HCT116 (cell line): Measurements from ENCODE around the gene HCN3. TPM values are rescaled to one million over a fixed set of nuclear protein-coding genes. Genes with fewer than 3 reads are reported as not detected.

Source experiments
- CBX3 ChIP-seq: IDR thresholded peaks from 2 replicates; pipeline ENCODE4 v1.6.1; 2012; ENCODE audit warnings: low read depth
- POLR2A ChIP-seq: IDR thresholded peaks from 2 replicates; pipeline ENCODE4 v1.7.0; 2011; ENCODE audit warnings: borderline replicate concordance; ENCODE audit not compliant: insufficient read depth, insufficient read length; ENCODE audit errors: extremely low read depth
- RAD21 ChIP-seq: IDR thresholded peaks from 2 replicates; pipeline ENCODE4 v1.6.1; 2012; ENCODE audit warnings: low read depth, mild to moderate bottlenecking
- YY1 ChIP-seq: IDR thresholded peaks from 2 replicates; pipeline ENCODE4 v1.6.1; 2011; ENCODE audit warnings: low read length, low read depth, moderate library complexity, mild to moderate bottlenecking; ENCODE audit not compliant: insufficient replicate concordance; ENCODE audit errors: extremely low read depth
- total RNA-seq: library from RNA; stranded (reverse); gene quantifications from one replicate; pipeline ENCODE4 v1.2.1, GENCODE V29; 2021; ENCODE audit not compliant: unreplicated experiment
- TF ChIP-seq, protein P1 (sequence below): IDR thresholded peaks from 2 replicates; pipeline ENCODE4 v1.6.1; 2011; ENCODE audit warnings: mild to moderate bottlenecking, low read length, moderate library complexity; ENCODE audit not compliant: insufficient replicate concordance; ENCODE audit errors: extremely low read depth
- TF ChIP-seq, protein P2 (sequence below): IDR thresholded peaks from 2 replicates; pipeline ENCODE4 v1.6.1; 2012; ENCODE audit warnings: low read depth
- TF ChIP-seq, protein P3 (sequence below): IDR thresholded peaks from 2 replicates; pipeline ENCODE4 v1.6.1; 2012

Gene HCN3
- total RNA-seq, 1 experiment from 2014 or later = 8.5 TPM

DNA sequence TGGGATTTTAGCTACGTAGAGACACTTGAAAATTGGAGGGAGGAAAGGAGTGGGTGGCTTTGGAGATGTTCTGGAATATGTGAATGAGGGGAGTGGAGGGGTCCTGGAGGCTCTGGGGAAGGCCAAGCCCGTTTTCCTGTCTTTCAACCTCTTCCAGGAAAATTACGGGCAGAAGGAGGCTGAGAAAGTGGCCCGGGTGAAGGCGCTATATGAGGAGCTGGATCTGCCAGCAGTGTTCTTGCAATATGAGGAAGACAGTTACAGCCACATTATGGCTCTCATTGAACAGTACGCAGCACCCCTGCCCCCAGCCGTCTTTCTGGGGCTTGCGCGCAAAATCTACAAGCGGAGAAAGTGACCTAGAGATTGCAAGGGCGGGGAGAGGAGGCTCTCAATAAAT lies 43.0 kb downstream of the HCN3 start (continued):
- TF ChIP-seq, protein P1, sequence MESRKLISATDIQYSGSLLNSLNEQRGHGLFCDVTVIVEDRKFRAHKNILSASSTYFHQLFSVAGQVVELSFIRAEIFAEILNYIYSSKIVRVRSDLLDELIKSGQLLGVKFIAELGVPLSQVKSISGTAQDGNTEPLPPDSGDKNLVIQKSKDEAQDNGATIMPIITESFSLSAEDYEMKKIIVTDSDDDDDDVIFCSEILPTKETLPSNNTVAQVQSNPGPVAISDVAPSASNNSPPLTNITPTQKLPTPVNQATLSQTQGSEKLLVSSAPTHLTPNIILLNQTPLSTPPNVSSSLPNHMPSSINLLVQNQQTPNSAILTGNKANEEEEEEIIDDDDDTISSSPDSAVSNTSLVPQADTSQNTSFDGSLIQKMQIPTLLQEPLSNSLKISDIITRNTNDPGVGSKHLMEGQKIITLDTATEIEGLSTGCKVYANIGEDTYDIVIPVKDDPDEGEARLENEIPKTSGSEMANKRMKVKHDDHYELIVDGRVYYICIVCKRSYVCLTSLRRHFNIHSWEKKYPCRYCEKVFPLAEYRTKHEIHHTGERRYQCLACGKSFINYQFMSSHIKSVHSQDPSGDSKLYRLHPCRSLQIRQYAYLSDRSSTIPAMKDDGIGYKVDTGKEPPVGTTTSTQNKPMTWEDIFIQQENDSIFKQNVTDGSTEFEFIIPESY = no peak
- no peak for TF ChIP-seq YY1
- TF ChIP-seq, protein P2, sequence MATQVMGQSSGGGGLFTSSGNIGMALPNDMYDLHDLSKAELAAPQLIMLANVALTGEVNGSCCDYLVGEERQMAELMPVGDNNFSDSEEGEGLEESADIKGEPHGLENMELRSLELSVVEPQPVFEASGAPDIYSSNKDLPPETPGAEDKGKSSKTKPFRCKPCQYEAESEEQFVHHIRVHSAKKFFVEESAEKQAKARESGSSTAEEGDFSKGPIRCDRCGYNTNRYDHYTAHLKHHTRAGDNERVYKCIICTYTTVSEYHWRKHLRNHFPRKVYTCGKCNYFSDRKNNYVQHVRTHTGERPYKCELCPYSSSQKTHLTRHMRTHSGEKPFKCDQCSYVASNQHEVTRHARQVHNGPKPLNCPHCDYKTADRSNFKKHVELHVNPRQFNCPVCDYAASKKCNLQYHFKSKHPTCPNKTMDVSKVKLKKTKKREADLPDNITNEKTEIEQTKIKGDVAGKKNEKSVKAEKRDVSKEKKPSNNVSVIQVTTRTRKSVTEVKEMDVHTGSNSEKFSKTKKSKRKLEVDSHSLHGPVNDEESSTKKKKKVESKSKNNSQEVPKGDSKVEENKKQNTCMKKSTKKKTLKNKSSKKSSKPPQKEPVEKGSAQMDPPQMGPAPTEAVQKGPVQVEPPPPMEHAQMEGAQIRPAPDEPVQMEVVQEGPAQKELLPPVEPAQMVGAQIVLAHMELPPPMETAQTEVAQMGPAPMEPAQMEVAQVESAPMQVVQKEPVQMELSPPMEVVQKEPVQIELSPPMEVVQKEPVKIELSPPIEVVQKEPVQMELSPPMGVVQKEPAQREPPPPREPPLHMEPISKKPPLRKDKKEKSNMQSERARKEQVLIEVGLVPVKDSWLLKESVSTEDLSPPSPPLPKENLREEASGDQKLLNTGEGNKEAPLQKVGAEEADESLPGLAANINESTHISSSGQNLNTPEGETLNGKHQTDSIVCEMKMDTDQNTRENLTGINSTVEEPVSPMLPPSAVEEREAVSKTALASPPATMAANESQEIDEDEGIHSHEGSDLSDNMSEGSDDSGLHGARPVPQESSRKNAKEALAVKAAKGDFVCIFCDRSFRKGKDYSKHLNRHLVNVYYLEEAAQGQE = no peak
- no peak for TF ChIP-seq POLR2A
- TF ChIP-seq, protein P3, sequence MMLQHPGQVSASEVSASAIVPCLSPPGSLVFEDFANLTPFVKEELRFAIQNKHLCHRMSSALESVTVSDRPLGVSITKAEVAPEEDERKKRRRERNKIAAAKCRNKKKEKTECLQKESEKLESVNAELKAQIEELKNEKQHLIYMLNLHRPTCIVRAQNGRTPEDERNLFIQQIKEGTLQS = no peak
- TF ChIP-seq RAD21 = no peak
- no peak for TF ChIP-seq CBX3
